Neural progenitor cell (in vitro differentiated cells): ENCODE measurements around the gene PSD2.

ENCODE experiments used
- EZH2 ChIP-seq: fragments of 200-600 bp; sonication (generic); IDR thresholded peaks from 2 replicates; pipeline ENCODE4 v1.6.1; 2017; ENCODE audit warnings: antibody characterized with exemption, mild to moderate bottlenecking, moderate library complexity
- EZH2phosphoT487 ChIP-seq: fragments of 200-600 bp; sonication (generic); IDR thresholded peaks from 2 replicates; pipeline ENCODE4 v1.6.1; 2017; ENCODE audit warnings: antibody characterized with exemption
- TF ChIP-seq, protein P1 (sequence below): fragments of 200-600 bp; sonication (generic); IDR thresholded peaks from 2 replicates; pipeline ENCODE4 v1.5.1; 2017; ENCODE audit warnings: antibody characterized with exemption, mild to moderate bottlenecking

DNA sequence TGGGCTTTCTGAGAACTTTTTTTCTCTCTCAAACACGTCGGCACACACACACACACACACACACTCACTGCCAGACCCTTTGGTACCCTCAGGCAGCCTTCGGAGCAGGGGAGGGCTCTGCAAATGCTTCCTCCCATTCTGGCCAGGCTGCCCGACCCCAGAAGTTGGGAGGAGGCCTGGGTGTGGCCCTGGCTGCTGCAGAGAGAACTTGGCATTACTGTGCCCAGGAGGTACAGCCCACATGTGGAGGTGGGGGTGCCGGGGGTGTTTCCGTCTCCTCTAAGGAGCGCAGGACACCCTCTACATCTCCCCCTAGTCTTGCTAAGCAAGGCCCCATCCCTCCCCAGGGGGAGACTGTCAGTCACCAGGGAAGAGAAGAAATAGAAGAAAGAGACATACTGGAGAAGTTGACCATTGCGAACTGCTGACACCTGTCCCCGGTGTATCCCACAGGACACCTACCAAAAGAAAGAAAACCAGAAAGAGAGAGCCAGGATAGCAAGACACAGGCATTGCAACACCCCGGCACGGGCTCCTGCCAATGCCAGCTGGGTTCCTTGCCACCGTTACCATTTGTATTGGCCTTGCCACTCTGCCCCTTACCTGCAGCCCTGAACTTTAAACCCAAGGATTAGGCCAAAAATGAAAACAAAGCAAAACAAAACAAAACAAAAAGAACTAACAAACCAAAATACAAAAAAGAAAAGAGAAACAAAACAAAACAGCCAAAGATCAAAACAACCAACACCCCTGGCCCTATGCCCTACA lies 69.3 kb downstream of the PSD2 start:
- TF ChIP-seq, protein P1, sequence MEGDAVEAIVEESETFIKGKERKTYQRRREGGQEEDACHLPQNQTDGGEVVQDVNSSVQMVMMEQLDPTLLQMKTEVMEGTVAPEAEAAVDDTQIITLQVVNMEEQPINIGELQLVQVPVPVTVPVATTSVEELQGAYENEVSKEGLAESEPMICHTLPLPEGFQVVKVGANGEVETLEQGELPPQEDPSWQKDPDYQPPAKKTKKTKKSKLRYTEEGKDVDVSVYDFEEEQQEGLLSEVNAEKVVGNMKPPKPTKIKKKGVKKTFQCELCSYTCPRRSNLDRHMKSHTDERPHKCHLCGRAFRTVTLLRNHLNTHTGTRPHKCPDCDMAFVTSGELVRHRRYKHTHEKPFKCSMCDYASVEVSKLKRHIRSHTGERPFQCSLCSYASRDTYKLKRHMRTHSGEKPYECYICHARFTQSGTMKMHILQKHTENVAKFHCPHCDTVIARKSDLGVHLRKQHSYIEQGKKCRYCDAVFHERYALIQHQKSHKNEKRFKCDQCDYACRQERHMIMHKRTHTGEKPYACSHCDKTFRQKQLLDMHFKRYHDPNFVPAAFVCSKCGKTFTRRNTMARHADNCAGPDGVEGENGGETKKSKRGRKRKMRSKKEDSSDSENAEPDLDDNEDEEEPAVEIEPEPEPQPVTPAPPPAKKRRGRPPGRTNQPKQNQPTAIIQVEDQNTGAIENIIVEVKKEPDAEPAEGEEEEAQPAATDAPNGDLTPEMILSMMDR, result no peak
- TF ChIP-seq EZH2 (no peak), EZH2phosphoT487 (no peak)
